ENCODE results near the gene FGD1. TPM values are rescaled to one million over a fixed set of nuclear protein-coding genes. Genes with fewer than 3 reads are reported as not detected.

The FGD1 gene
- total RNA-seq, 1 donor from 2014 or later = 18.0 TPM

GRCh38 chrX:54534271-54534670, 38.2 kb upstream of the FGD1 start:
- H3K9me3 Mint-ChIP-seq (ENCODE audit: unreplicated experiment) = no peaks in the 10 kb centered on the region
- Histone ChIP-seq H3K9ac (ENCODE audit: low read length) (peak overlapping the region; percentile 10), H3K9me3 (ENCODE audit: insufficient read depth, low read depth, low read length) (no peaks in the 10 kb centered on the region), H3K36me3 (ENCODE audit: insufficient read depth, low read length) (peaks cover 10% of the 10 kb centered on the region), H3K4me2 (ENCODE audit: low read length) (peak overlapping the region; percentile 44), H3K4me3 (ENCODE audit: insufficient read depth, low read depth, low read length) (no peak overlapping the region), H3K27ac (ENCODE audit: low read depth, low read length) (no peak overlapping the region), H3K4me1 (ENCODE audit: insufficient read depth, low read length) (peaks cover 3% of the 10 kb centered on the region), H4K20me1 (ENCODE audit: insufficient read depth, low read length) (peaks cover 7% of the 10 kb centered on the region), H3K79me2 (ENCODE audit: insufficient read depth, low read length) (peaks cover 51% of the 10 kb centered on the region), H2AFZ (ENCODE audit: low read depth, low read length) (no peak overlapping the region), H3K27me3 (ENCODE audit: insufficient read depth, low read length) (no peaks in the 10 kb centered on the region)
- no peak for TF ChIP-seq CTCF (IDR thresholded peaks at IDR 0.05; ENCODE audit: insufficient read depth, low read depth, low read length)
- TF ChIP-seq EZH2 (IDR thresholded peaks at IDR 0.05; ENCODE audit: insufficient read depth, low read length) = no peak
- no peak overlapping the region for H3K4me3 Mint-ChIP-seq (ENCODE audit: unreplicated experiment)
- DNase-seq (ENCODE audit: low read depth) = no peak
- peak overlapping the region; percentile 3 for H3K27ac Mint-ChIP-seq (ENCODE audit: unreplicated experiment)
- peaks cover 7% of the 10 kb centered on the region for H3K4me1 Mint-ChIP-seq (ENCODE audit: low read depth, unreplicated experiment)
- peak; percentile 100 for FAIRE-seq
- H3K36me3 Mint-ChIP-seq (ENCODE audit: low read depth, unreplicated experiment) = peaks cover 7% of the 10 kb centered on the region
- H3K27me3 Mint-ChIP-seq (ENCODE audit: low read depth, unreplicated experiment) = no peaks in the 10 kb centered on the region

GRCh38 chrX:54530357-54530900, 34.4 kb upstream of the FGD1 start:
- peak overlapping the region; percentile 88 for H2AFZ ChIP-seq (ENCODE audit: low read depth, low read length)
- H3K4me3 Mint-ChIP-seq (ENCODE audit: unreplicated experiment) = peak overlapping the region; percentile 95
- peaks cover 3% of the 10 kb centered on the region for H3K4me1 ChIP-seq (ENCODE audit: insufficient read depth, low read length)
- H3K9ac ChIP-seq (ENCODE audit: low read length) = peak overlapping the region; percentile 99
- TF ChIP-seq CTCF (IDR thresholded peaks at IDR 0.05; ENCODE audit: insufficient read depth, low read depth, low read length) (no peak), EZH2 (IDR thresholded peaks at IDR 0.05; ENCODE audit: insufficient read depth, low read length) (no peak)
- peaks cover 3% of the 10 kb centered on the region for H3K36me3 Mint-ChIP-seq (ENCODE audit: low read depth, unreplicated experiment)
- H4K20me1 ChIP-seq (ENCODE audit: insufficient read depth, low read length) = peaks cover 7% of the 10 kb centered on the region
- peak overlapping the region; percentile 95 for H3K27ac Mint-ChIP-seq (ENCODE audit: unreplicated experiment)
- H3K79me2 ChIP-seq (ENCODE audit: insufficient read depth, low read length) = peaks cover 49% of the 10 kb centered on the region
- H3K4me1 Mint-ChIP-seq (ENCODE audit: low read depth, unreplicated experiment) = peaks cover 10% of the 10 kb centered on the region
- FAIRE-seq (no peak), DNase-seq (ENCODE audit: low read depth) (no peak)
- H3K9me3 ChIP-seq (ENCODE audit: insufficient read depth, low read depth, low read length) = no peaks in the 10 kb centered on the region
- H3K27ac ChIP-seq (ENCODE audit: low read depth, low read length) = peak overlapping the region; percentile 79
- no peaks in the 10 kb centered on the region for H3K27me3 Mint-ChIP-seq (ENCODE audit: low read depth, unreplicated experiment)
- peaks cover 4% of the 10 kb centered on the region for H3K36me3 ChIP-seq (ENCODE audit: insufficient read depth, low read length)
- no peaks in the 10 kb centered on the region for H3K27me3 ChIP-seq (ENCODE audit: insufficient read depth, low read length)
- H3K4me3 ChIP-seq (ENCODE audit: insufficient read depth, low read depth, low read length) = peak overlapping the region; percentile 98
- peak overlapping the region; percentile 95 for H3K4me2 ChIP-seq (ENCODE audit: low read length)
- no peaks in the 10 kb centered on the region for H3K9me3 Mint-ChIP-seq (ENCODE audit: unreplicated experiment)

Measured in astrocyte (in vitro differentiated cells and primary cell).